Left lung (tissue), 10 donors: ENCODE data around the gene LY6G5B. TPM values are rescaled to one million over a fixed set of nuclear protein-coding genes. Genes with fewer than 3 reads are reported as not detected.

Experiments
- ATAC-seq: fragments of 200-7000 bp; cut with Tn5 transposase; one replicate; pipeline ENCODE4 v1.9.1; 2020; ENCODE audit warnings: moderate library complexity
- DNase-seq, 4 donors: peaks; one replicate each; pipeline ENCODE4 v3.0.0-alpha.2; 2013 to 2020
- H3K27ac ChIP-seq, 2 donors: fragments of 200-600 bp; sonication (generic) in 1 of 2; one replicate each; pipeline versions ENCODE4 v1.5.0 to v1.8.0; 2020 to 2021
- H3K27me3 ChIP-seq, 2 donors: fragments of 200-600 bp; sonication (generic) in 1 of 2; one replicate each; pipeline versions ENCODE4 v1.5.0 to v1.8.0; 2020 to 2021
- H3K36me3 ChIP-seq, 2 donors: fragments of 200-600 bp; sonication (generic) in 1 of 2; one replicate each; pipeline versions ENCODE4 v1.5.0 to v1.8.0; 2020 to 2021
- H3K4me1 ChIP-seq, 2 donors: fragments of 200-600 bp; one replicate each; pipeline ENCODE4 v1.8.0; 2021
- H3K4me3 ChIP-seq, 2 donors: fragments of 200-600 bp; sonication (generic) in 1 of 2; one replicate each; pipeline versions ENCODE4 v1.5.0 to v1.8.0; 2020 to 2021; ENCODE audit warnings: mild to moderate bottlenecking in 1 of 2
- H3K9me3 ChIP-seq, 2 donors: fragments of 200-600 bp; sonication (generic) in 1 of 2; one replicate each; pipeline versions ENCODE4 v1.5.0 to v1.8.0; 2020 to 2021
- intact Hi-C, 2 donors: fragments of 100-400 bp; cut with DNase I; formaldehyde crosslinking; loops; one replicate each; pipeline versions ENCODE4 v1.11.2 to v1.14.2; 2022
- polyA plus RNA-seq, 6 donors: library from polyadenylated mRNA; unstranded; fragments of 120-200 nt; gene quantifications; one replicate each; pipeline ENCODE4 v1.2.1, GENCODE V29; 2013; ENCODE audit not compliant: insufficient read length in 6 of 6
- total RNA-seq, 2 donors: library from RNA; stranded (reverse); fragmentation: NEBNext Ultra II Directional; extraction: Animal tissue kit (Norgen Biotek cat#: 25700); gene quantifications; one replicate each; pipeline ENCODE4 v1.2.1, GENCODE V29; 2021
- TF ChIP-seq, protein P1 (sequence below), 2 donors: fragments of 200-600 bp; sonication (generic) in 1 of 2; IDR thresholded peaks; one replicate each; pipeline versions ENCODE4 v1.5.0 to v1.8.0; 2021; ENCODE audit warnings: antibody characterized with exemption in 2 of 2
- donor health status: DM: no; HTN: yes; CAD: no.
- donor health status: DM: no; HTN: no; CAD: no.

Gene LY6G5B
- total and polyA plus RNA-seq, 8 donors = 6.9 to 41.0 (median 30.1) TPM

GRCh38 chr6:31633447-31633846 is 36.3 kb upstream of the LY6G5B start:
- DNase-seq (no peak), ATAC-seq (no peak)
- intact Hi-C loops = no loop called here
- Histone ChIP-seq H3K4me3 (no peak overlapping the region), H3K4me1 (no peaks in the 10 kb centered on the region), H3K36me3 (peaks cover 8 to 100% of the 10 kb centered on the region in 2 donors), H3K9me3 (no peaks in the 10 kb centered on the region), H3K27ac (no peak overlapping the region), H3K27me3 (no peaks in the 10 kb centered on the region)
- TF ChIP-seq, protein P1, sequence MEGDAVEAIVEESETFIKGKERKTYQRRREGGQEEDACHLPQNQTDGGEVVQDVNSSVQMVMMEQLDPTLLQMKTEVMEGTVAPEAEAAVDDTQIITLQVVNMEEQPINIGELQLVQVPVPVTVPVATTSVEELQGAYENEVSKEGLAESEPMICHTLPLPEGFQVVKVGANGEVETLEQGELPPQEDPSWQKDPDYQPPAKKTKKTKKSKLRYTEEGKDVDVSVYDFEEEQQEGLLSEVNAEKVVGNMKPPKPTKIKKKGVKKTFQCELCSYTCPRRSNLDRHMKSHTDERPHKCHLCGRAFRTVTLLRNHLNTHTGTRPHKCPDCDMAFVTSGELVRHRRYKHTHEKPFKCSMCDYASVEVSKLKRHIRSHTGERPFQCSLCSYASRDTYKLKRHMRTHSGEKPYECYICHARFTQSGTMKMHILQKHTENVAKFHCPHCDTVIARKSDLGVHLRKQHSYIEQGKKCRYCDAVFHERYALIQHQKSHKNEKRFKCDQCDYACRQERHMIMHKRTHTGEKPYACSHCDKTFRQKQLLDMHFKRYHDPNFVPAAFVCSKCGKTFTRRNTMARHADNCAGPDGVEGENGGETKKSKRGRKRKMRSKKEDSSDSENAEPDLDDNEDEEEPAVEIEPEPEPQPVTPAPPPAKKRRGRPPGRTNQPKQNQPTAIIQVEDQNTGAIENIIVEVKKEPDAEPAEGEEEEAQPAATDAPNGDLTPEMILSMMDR (IDR thresholded peaks at IDR 0.05) = no peak

DNA sequence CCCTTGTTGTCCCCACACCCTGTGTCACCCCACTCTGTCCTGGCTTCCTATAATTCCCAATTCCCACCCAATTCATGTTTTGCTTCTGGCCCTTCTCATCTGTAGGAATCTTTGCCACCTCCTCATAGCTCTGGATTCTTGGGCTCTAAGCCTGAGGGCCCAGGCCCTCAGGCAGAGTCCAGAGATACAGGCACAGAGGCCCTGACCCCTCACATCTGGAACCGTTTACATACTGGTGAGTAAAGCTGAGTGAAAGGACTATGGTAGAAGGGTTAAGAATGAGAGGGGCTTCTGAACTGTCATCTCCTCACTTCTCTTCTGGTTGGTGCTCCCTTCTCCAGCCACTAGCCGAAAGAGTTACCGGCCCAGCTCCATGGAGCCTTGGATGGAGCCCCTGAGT is 35.6 kb upstream of the LY6G5B start:
- TF ChIP-seq, protein P1 (IDR thresholded peaks at IDR 0.05) = no peak
- ATAC-seq (no peak), DNase-seq (no peak)
- Histone ChIP-seq H3K36me3 (peaks cover 6 to 100% of the 10 kb centered on the region in 2 donors), H3K27ac (no peak overlapping the region), H3K27me3 (no peaks in the 10 kb centered on the region), H3K9me3 (no peaks in the 10 kb centered on the region), H3K4me3 (no peak overlapping the region), H3K4me1 (no peaks in the 10 kb centered on the region)
- intact Hi-C loops = no loop called here

DNA sequence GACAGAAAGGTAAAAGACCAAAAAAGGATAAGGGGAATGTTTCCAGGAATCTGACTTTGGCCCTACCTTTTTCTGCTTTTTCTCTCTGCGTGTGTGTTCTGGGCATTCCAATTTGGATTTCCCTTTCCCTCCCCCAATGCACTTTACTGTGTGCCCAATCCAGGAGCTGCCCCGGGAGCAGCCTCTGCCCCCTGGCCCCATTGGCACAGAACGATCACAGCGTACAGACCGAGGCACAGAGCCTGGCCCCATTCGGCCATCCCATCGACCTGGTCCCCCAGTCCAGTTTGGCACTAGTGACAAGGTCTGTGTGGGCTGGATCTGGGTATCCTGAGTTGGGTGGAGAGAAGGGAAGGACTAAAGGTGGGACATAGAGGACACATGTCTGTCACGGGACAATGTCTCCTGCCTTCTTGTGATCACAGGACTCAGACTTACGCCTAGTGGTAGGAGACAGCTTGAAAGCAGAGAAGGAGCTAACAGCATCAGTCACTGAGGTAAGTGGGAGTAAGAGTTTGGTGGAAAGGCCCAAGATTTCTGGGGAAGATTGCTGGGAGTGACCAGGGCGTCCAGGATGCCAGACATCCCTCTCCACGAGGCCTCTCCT is 34.7 kb upstream of the LY6G5B start:
- no peaks in the 10 kb centered on the region for H3K4me1 ChIP-seq
- H3K27ac ChIP-seq = no peak overlapping the region
- peaks cover 0 to 100% of the 10 kb centered on the region in 2 donors for H3K36me3 ChIP-seq
- TF ChIP-seq, protein P1 (IDR thresholded peaks at IDR 0.05) = no peak
- H3K27me3 ChIP-seq = no peaks in the 10 kb centered on the region
- no peak overlapping the region for H3K4me3 ChIP-seq
- no peaks in the 10 kb centered on the region for H3K9me3 ChIP-seq
- intact Hi-C loops = no loop called here
- no peak for DNase-seq
- ATAC-seq = no peak

GRCh38 chr6:31636698-31637596 is 32.8 kb upstream of the LY6G5B start:
- no peaks in the 10 kb centered on the region for H3K27me3 ChIP-seq
- H3K36me3 ChIP-seq = peaks cover 0 to 100% of the 10 kb centered on the region in 2 donors
- H3K4me3 ChIP-seq = no peak overlapping the region
- ATAC-seq = no peak
- TF ChIP-seq, protein P1 (IDR thresholded peaks at IDR 0.05) = no peak
- no peaks in the 10 kb centered on the region for H3K9me3 ChIP-seq
- no peak overlapping the region for H3K27ac ChIP-seq
- no peaks in the 10 kb centered on the region for H3K4me1 ChIP-seq
- intact Hi-C loops = no loop called here
- DNase-seq = no peak

DNA sequence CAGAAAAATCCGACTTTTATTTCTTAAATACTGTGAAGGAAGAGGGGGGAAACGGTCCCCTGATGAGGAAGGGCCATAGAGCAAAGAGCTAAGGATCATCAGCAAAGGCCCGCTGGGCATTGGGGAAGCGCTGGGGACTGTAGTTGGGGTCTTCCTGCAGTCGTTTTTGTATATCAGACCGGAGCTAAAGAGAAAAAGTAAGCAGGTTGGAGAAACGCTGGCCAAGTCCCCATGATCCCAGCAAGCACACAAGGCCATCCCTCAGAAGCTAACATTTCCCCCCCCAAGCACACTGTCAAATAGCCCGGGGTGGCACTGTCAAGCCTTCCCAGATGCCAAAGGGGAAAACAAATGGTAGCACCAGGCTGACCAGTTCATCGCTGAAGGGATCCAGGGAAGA is 30.7 kb upstream of the LY6G5B start:
- DNase-seq = no peak
- TF ChIP-seq, protein P1 (IDR thresholded peaks at IDR 0.05) = no peak
- H3K27me3 ChIP-seq = no peaks in the 10 kb centered on the region
- H3K4me3 ChIP-seq = no peak overlapping the region
- H3K36me3 ChIP-seq = peaks cover 0 to 100% of the 10 kb centered on the region in 2 donors
- no peak for ATAC-seq
- H3K4me1 ChIP-seq = no peaks in the 10 kb centered on the region
- no peaks in the 10 kb centered on the region for H3K9me3 ChIP-seq
- intact Hi-C loops = no loop called here
- H3K27ac ChIP-seq = no peak overlapping the region
